Effector CD8-positive, alpha-beta T cell (primary cell): ENCODE measurements around the gene BCAM.
"Not testable (repeated sequence)": the region's sequence is repeated elsewhere in the genome, so short reads cannot be mapped to it uniquely, and the experiment has no call there.

ENCODE experiments used
- DNase-seq: peaks from one replicate; lab custom pipeline; 2025; lab: John Stamatoyannopoulos, UW

BCAM gene

GRCh38 chr19:44848812-44849447 lies 40.0 kb downstream of the BCAM start:
- no peak for DNase-seq

GRCh38 chr19:44850641-44851109 lies 41.8 kb downstream of the BCAM start:
- no peak for DNase-seq

GRCh38 chr19:44851427-44851826 lies 42.5 kb downstream of the BCAM start:
- DNase-seq, result no peak

GRCh38 chr19:44855606-44856005 lies 46.7 kb downstream of the BCAM start:
- no peak for DNase-seq

GRCh38 chr19:44856421-44857083 lies 47.6 kb downstream of the BCAM start:
- no peak for DNase-seq

- DNase-seq, result no peak
Measured at GRCh38 chr19:44857837-44858236, 48.9 kb downstream of the BCAM start.

- not testable (repeated sequence) for DNase-seq
Measured at GRCh38 chr19:44861576-44861975, 52.7 kb downstream of the BCAM start.

- DNase-seq, result no peak
Measured at GRCh38 chr19:44863990-44864389, 55.1 kb downstream of the BCAM start.

- no peak for DNase-seq
Measured at GRCh38 chr19:44865196-44865767, 56.4 kb downstream of the BCAM start.

GRCh38 chr19:44866664-44867063 lies 57.8 kb downstream of the BCAM start:
- DNase-seq, result no peak

- no peak for DNase-seq
Measured at GRCh38 chr19:44867578-44867977, 58.7 kb downstream of the BCAM start.

GRCh38 chr19:44869733-44870470 lies 61.0 kb downstream of the BCAM start:
- no peak for DNase-seq
